Activated naive CD8-positive, alpha-beta T cell treated with anti-CD3 and anti-CD28 coated beads, Interleukin-2, amount 10 ng/mL, durations not matched to agents 7 days and 5 days (primary cell): Measurements from ENCODE around the gene SLCO6A1. TPM values are rescaled to one million over a fixed set of nuclear protein-coding genes. Genes with fewer than 3 reads are reported as not detected.

ENCODE experiments used
- ATAC-seq: fragments of 150-1000 bp; cut with Tn5 transposase; one replicate; pipeline ENCODE4 v1.10.0; 2021; ENCODE audit warnings: low read depth, moderate library complexity
- POLR2A ChIA-PET: fragments of 350-600 bp; sonication (Branson Sonifier 250); formaldehyde crosslinking; loops from one replicate; lab custom pipeline; 2021; ENCODE audit warnings: antibody characterized with exemption; lab: Charles Lee
- DNase-seq: peaks from one replicate; pipeline ENCODE4 v3.0.0; 2021
- H3K27ac Mint-ChIP-seq: one replicate; pipeline ENCODE4 v1.8.0; 2022; ENCODE audit warnings: mild to moderate bottlenecking, mixed read lengths
- H3K27me3 Mint-ChIP-seq: one replicate; pipeline ENCODE4 v1.8.0; 2022; ENCODE audit warnings: mild to moderate bottlenecking, moderate library complexity, mixed read lengths
- H3K36me3 Mint-ChIP-seq: one replicate; pipeline ENCODE4 v1.8.0; 2021; ENCODE audit warnings: mild to moderate bottlenecking, mixed read lengths
- H3K4me1 Mint-ChIP-seq: one replicate; pipeline ENCODE4 v1.8.0; 2021; ENCODE audit warnings: mixed read lengths
- H3K4me3 Mint-ChIP-seq: one replicate; pipeline ENCODE4 v1.8.0; 2022; ENCODE audit warnings: mild to moderate bottlenecking, moderate library complexity, mixed read lengths
- H3K9me3 Mint-ChIP-seq: one replicate; pipeline ENCODE4 v1.8.0; 2021; ENCODE audit warnings: mixed read lengths
- total RNA-seq, 2 experiments: library from RNA; stranded (reverse); gene quantifications; one replicate each; pipeline ENCODE4 v1.2.3, GENCODE V29; 2021

SLCO6A1 gene
- total RNA-seq, 2 experiments from 2014 or later, result not detected

DNA sequence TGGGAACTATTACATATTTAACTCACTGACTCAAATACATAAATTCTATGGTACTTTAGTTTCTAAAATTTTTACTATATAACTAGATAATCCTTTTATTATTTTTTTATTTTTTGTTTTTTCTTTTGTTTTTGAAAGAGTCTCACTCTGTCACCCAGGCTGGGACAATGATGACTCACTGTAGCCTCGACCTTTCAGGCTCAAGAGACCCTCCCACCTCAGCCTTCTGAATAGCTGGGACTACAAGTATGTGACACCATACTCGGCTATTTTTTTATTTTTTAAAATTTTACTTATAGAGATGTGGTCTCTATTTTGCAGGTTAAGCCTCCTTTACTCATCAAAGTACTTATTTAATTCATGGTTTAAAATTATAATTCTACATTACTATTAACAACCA, 110.6 kb downstream of the SLCO6A1 start:
- ATAC-seq (no peak), DNase-seq (no peak)
- Mint-ChIP-seq H3K4me1 (no peaks in the 10 kb centered on the region), H3K36me3 (no peaks in the 10 kb centered on the region), H3K9me3 (peaks cover 4% of the 10 kb centered on the region), H3K4me3 (no peak overlapping the region), H3K27ac (no peak overlapping the region), H3K27me3 (no peaks in the 10 kb centered on the region)
- POLR2A ChIA-PET, result no interaction called here

DNA sequence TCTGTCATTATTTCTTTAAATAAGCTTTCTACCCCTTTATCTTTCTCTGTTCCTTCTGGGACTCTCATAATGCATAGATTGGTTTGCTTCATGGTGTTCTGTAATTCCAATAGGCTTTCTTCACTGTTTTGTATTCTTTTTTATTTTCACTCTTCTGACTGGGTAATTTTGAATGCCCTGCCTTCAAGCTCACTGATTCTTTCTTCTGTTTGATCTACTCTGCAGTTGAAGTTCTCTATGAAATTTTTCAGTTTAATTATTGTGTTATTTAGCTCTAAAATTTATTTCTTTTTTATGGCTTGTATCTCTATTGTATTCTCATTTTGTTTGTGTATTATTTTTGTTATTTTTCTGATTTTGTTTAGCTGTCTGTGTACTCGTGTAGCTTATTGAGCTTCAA, 113.4 kb downstream of the SLCO6A1 start:
- no peaks in the 10 kb centered on the region for H3K36me3 Mint-ChIP-seq
- no peak overlapping the region for H3K4me3 Mint-ChIP-seq
- H3K27me3 Mint-ChIP-seq, result no peaks in the 10 kb centered on the region
- H3K4me1 Mint-ChIP-seq, result no peaks in the 10 kb centered on the region
- no peak for ATAC-seq
- DNase-seq, result no peak
- POLR2A ChIA-PET, result no interaction called here
- H3K9me3 Mint-ChIP-seq, result peaks cover 4% of the 10 kb centered on the region
- no peak overlapping the region for H3K27ac Mint-ChIP-seq

DNA sequence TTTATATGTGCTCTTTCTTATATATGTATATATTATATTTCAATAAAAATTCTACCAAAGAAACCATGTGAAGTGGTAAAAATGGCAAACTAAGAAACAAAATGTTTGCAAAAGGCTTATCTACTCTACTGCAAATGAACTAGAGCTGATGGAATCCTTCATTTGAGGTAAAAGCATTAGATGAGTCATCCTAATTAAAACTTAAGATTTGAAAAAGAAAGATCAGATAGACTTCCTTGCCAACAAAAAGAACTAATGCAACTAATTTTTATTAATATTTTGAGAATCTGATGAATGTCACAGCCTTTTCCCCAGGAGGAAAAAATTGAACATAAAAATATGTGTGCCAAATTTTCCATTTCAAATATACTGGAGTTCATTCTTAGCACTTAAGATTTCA, 118.6 kb downstream of the SLCO6A1 start:
- ATAC-seq (no peak), DNase-seq (no peak)
- H3K36me3 Mint-ChIP-seq, result no peaks in the 10 kb centered on the region
- peaks cover 3% of the 10 kb centered on the region for H3K9me3 Mint-ChIP-seq
- POLR2A ChIA-PET, result no interaction called here
- H3K27ac Mint-ChIP-seq, result no peak overlapping the region
- H3K4me3 Mint-ChIP-seq, result no peak overlapping the region
- no peaks in the 10 kb centered on the region for H3K27me3 Mint-ChIP-seq
- no peaks in the 10 kb centered on the region for H3K4me1 Mint-ChIP-seq

DNA sequence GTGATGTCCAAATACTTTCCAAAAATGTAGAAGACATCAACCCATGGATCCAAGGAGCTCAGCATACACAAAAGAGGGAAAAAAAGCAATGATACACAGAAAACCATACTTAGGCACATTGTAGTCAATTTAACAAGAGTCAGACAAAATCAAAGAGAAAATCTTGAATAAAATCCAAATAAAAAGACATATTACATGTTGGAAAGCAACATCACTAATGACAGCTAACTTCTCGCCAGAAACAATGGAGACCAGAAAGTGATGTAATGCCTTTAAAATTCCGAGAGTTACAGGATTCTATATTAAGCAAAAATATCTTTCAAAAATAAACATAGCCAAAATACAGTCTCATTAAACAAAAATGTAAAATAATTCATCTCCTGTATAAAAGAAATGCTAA, 122.9 kb downstream of the SLCO6A1 start:
- ATAC-seq, result no peak
- Mint-ChIP-seq H3K9me3 (peaks cover 2% of the 10 kb centered on the region), H3K36me3 (no peaks in the 10 kb centered on the region), H3K4me1 (no peaks in the 10 kb centered on the region), H3K27ac (no peak overlapping the region), H3K4me3 (no peak overlapping the region), H3K27me3 (no peaks in the 10 kb centered on the region)
- no peak for DNase-seq
- POLR2A ChIA-PET, result no interaction called here

DNA sequence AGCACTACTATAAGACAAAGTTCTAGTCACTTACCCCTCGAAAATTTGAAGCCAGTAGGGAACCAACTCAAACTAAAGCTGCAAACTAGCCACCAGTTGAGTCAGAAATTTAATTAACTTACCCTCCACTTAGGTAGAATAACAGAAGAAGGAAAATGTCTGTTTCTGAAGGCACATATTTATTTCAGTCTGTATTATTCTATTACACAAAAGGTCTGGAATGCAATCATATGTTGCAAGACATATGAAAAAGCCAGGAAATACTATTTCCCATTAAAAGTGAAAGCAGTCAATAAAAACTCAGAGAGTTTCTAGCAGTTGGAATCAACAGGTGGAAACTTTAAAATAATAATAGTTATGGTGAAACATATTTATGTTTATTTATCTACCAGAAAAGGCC, 123.5 kb downstream of the SLCO6A1 start:
- ATAC-seq (no peak), DNase-seq (no peak)
- Mint-ChIP-seq H3K36me3 (no peaks in the 10 kb centered on the region), H3K27me3 (no peaks in the 10 kb centered on the region), H3K9me3 (peaks cover 2% of the 10 kb centered on the region), H3K4me3 (no peak overlapping the region), H3K4me1 (no peaks in the 10 kb centered on the region), H3K27ac (no peak overlapping the region)
- POLR2A ChIA-PET, result no interaction called here

DNA sequence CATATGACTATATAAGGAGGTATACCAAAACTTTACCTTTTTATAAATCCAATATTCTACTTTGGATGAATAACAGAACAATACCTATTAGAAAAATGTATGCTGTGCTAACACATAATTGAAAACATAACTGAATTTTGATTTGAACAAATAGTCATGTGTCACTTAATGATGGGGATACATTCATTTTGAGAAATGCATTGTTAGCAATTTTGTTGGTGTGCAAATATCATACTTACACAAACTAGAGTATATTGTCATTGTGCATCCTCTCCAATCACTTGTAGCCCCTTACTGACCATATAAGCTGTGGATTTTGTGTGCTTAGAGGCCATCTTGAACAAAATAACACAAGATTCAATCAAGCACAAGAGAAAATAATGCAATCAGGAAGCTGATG, 130.4 kb downstream of the SLCO6A1 start:
- no peak overlapping the region for H3K4me3 Mint-ChIP-seq
- peaks cover 2% of the 10 kb centered on the region for H3K27me3 Mint-ChIP-seq
- ATAC-seq (no peak), DNase-seq (no peak)
- no peaks in the 10 kb centered on the region for H3K9me3 Mint-ChIP-seq
- H3K27ac Mint-ChIP-seq, result no peak overlapping the region
- no peaks in the 10 kb centered on the region for H3K4me1 Mint-ChIP-seq
- H3K36me3 Mint-ChIP-seq, result no peaks in the 10 kb centered on the region
- POLR2A ChIA-PET, result no interaction called here

DNA sequence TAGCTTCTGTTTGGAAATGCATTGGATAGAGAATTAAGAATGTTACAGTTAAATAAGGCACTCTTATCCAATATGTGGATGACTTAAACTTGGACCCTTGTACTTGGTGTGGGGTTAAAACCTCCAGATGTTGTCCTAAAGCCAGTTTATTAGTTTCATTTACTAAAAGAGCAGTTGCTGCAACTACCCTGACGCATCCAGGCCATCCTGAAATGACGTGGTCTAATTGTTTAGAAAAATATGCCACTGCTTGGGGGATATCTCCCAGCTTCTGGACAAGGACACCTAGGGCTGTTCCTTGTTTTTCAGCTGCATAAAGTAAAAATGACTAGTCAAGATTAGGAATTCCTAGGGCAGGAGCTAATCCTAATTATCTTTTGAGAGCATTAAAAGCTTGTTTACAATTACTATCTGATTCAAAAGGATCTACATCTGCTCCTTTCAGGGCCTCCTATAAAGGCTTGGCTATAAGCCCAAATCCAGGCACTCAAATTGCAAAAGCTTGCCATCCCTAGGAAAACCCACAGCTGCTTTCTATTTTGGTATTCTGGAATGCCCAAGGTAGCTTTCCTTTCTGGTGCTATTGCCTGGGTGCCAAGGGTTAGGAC, 157.0 kb downstream of the SLCO6A1 start:
- ATAC-seq (no peak), DNase-seq (no peak)
- Mint-ChIP-seq H3K27ac (no peak overlapping the region), H3K36me3 (no peaks in the 10 kb centered on the region), H3K9me3 (no peaks in the 10 kb centered on the region), H3K4me3 (no peak overlapping the region), H3K4me1 (no peaks in the 10 kb centered on the region), H3K27me3 (no peaks in the 10 kb centered on the region)
- POLR2A ChIA-PET, result no interaction called here

DNA sequence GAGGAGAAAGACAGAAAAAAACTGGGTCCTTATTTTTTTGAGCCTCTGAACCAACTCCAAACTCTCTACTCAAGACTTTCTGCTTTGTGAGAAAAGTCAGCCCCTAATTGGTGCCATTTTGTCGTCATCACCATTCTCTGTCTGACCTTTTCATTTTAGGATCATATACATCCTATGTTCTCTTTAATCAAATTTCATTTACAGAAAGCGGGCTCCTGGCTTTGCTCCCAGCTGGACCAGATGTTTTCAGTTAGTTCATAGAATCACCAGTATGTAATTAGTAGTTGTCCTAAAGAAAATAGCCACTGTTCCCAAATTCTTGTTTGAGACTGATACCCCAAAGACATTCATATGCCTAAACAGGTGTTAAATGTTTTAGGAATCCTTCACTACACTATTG, 174.1 kb downstream of the SLCO6A1 start:
- Mint-ChIP-seq H3K9me3 (no peaks in the 10 kb centered on the region), H3K27ac (no peak overlapping the region), H3K27me3 (peaks cover 2% of the 10 kb centered on the region), H3K4me1 (no peaks in the 10 kb centered on the region), H3K36me3 (no peaks in the 10 kb centered on the region), H3K4me3 (no peak overlapping the region)
- DNase-seq (no peak), ATAC-seq (no peak)
- POLR2A ChIA-PET, result no interaction called here

Other genes starting within 250 kb of the SLCO6A1 start
- under 1 TPM; 0.40 to 0.42 TPM for gene SLCO4C1, start 202.7 kb downstream of the SLCO6A1 start, total RNA-seq